Measurements from ENCODE around the gene SIK3.

SIK3 gene

DNA sequence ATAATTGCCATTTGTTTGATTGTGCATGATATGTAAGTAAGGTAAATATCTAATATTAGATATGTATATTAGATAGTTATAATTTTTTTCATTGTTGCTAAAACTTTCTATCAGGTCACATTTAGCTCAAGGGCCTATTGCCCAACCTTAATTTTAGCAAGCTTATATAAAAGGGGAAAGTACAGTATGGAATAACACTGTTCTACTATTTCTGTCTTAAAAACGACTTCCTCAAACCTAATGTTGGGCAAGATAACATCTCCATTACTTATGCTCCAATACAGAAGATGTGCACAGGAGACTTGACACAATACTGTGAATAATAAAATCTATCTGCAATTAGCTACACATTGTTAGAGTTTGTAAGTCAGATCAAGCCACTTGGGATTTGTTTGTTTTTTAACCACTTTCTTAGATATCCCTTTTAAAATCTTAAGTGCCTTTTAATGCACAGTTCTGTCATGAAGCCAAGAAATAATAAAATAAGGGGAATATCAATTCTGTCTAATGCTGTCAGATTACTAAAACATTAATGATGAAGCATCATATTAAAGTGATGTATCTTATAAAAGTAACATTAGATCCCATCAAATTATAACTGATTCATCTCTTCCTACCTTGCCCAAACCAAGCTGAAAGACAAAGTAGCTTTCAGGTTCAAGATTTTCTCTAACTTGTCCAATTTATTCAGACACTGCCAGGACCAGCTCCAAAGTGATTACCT lies 98.1 kb downstream of the SIK3 start:
- no peak for DNase-seq

DNA sequence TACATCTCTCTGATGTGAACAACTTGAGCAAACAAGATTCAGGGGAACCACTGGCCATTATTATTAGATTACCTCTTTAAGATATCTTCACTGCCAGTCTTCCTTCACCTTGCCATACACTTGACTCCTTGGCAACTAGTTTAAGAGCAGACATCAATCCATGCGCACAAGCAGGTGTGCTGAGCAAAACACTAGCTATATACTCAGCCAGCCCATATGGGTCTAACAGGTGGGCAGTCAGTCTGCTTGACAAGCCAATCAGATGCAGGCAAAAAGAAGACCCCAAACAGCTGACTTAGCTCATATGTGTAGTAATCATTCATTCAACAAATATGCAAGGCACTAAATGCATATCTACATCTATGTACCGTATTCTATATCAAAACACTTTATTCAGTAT lies 101.2 kb downstream of the SIK3 start:
- no peak for DNase-seq

DNA sequence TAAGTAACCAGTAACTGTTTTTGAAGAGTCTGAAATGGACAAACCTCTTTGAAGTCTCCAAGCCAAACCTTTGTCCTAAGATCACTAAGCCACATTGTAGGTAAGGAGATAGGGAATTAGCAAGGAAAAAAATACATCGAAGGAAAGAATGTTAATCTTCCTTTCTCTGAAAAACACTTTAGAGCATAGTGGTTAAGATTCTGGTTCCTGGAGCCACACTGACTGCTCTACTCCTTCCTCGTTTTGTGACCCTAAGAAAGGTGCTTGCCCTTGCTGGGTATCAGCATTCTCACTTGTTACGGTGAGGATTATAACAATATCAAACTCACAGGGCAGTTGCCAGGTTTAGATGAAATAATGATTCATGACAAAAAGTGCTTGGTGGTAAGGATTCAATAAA lies 104.0 kb downstream of the SIK3 start:
- no peak for DNase-seq

DNA sequence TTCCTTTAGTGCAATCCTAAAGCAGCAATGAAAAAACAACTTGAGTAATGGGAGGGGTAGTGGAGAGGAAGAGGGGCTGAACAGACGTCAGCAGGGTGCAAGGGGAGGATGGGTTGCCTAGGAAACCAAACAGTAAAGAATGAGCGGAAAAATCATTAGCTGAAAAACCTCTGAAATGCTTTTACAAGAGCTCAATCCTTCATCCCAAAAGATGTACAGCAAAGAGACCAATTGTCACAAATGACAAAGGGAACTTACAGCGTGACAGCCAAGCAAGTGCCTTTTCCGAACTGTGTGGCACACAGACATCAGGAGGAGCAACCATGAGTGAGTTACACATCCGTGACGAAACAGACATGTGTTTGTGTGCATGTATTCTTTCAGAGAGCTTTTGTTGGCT lies 104.6 kb downstream of the SIK3 start:
- DNase-seq, result no peak

DNA sequence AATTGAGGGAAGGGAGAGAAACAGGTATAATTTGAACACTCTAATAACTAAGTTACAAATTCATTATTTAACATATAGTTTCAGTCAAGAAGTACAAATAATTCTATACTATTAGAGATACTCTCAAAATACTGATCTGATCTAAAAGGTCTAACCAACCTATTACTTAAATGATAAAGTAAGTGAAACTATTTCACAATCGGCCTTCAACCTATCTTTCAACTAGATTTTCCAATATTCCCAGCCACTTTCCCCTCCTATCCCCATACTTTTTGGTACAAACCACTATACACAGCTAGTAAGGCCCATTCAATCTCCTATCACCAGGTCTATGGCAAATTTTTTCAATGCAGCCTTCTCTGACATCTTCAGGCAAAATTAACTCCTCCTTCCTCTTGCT lies 106.7 kb downstream of the SIK3 start:
- no peak for DNase-seq

DNA sequence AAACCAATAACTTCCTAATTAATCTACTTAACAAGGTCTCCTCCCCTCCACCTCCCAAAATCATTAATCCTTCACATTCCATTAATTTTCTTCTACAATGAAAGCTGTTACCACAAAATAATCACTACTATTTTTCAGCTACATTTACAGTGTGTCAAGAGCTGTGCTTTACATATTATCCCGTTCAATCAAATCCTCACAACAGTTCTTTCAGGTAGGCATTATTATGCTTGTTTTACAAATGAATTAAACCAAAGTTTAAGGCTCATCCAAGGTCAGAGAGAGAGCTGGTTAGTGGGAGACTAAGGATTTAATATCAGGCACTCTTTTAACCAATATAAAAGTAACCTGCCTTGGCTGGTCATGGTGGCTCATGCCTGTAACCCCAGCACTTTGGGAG lies 107.4 kb downstream of the SIK3 start:
- DNase-seq, result no peak

DNA sequence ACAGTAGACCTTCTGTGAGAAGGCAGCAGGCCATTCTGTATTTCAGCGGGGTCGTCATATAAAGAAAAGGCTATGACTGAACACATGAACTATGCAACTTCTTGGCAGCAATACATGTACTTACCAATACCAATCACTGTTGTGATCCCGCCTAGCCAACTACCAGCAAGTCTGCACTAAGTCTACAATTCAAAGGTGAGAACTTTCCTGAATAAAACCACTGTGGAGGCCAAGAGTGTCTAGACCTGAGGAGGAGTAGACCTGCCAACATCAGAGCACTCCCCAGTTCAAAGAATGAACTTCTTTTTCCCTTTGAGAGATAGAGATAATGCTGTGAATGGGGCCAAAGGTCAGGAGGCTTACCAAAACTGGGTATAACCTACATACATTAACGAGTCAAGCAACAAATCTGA lies 108.2 kb downstream of the SIK3 start:
- DNase-seq, result no peak

DNA sequence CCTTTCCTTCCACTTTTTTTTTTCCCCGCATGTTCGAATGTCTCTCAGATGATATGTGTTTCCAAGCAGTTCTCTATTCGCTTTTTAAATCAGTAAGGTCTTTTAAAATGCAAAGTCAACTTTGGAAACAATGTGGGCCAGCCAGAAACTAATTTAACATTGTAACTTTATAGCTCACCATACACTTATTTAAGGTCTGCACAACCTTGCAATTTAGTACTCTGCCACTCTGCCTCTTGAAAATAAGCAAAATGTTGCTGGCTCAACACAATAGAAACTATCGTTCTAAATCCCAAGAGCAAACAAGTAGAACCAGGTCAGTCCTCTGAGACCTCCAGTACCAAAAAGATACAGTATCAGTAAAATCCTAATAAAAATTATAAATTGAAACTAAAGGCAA lies 109.0 kb downstream of the SIK3 start:
- DNase-seq, result no peak

DNA sequence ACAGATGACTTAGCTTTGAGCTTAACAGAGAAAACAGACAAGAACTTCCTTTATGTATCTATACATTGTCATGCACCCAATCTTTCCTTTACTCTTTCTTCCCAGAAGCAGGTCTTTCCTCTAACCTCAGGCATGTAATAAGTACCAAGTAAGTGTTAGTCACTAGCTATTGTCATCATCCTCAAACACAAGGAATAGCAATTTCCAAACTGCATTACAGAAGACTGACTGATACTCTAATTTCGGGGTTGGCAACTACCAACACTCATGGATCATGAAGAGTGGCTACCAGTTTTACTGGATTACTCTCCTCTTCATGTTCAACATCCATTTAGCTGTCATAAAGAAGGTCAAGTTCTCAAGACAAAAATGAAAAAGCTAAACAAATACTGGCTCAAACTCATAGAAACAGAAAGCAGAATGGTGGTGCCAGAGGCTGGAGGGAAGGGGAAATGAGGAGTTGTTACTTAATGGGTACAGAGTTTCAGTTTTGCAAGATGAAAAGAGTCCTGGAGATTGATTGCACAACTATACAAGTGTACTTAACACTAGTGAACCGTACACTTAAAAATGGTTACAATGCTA lies 111.6 kb downstream of the SIK3 start:
- DNase-seq, result no peak

DNA sequence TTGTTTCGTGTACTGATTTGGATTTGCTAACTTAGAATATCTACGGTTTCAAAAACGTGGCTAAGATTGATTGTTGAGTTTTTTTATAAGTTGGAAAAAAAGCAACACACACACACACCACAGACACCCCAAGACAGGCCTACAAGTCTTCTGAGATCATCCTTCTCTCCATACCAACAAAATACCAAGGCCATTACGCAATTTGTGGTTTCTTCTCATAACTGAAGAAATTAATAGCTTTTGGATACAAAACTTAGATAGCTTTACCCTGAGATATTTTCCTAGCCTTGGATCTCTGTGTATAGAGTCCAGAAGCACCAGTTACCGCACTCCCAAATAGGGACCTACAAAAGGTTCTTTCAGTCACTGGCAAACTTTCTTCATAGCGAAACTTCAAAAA lies 113.6 kb downstream of the SIK3 start:
- no peak for DNase-seq

DNA sequence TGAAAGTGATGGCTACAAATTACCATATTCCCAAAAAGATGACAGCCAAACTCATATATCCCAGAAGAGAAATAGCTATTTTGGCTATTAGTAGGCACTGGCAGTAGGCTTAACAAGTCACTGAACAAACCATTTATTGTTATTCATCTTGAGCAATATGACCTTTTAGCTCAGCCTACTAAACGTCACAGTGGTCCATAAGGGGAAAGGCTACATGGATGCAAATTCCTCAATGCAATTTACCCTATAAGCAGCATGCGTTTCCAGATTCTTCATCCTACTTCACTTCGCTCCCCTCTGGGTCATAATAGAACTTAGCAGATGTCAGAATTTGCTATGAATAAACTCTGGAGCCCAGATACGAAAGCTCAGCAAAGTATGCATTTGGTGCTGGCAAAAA lies 114.0 kb downstream of the SIK3 start:
- no peak for DNase-seq

DNA sequence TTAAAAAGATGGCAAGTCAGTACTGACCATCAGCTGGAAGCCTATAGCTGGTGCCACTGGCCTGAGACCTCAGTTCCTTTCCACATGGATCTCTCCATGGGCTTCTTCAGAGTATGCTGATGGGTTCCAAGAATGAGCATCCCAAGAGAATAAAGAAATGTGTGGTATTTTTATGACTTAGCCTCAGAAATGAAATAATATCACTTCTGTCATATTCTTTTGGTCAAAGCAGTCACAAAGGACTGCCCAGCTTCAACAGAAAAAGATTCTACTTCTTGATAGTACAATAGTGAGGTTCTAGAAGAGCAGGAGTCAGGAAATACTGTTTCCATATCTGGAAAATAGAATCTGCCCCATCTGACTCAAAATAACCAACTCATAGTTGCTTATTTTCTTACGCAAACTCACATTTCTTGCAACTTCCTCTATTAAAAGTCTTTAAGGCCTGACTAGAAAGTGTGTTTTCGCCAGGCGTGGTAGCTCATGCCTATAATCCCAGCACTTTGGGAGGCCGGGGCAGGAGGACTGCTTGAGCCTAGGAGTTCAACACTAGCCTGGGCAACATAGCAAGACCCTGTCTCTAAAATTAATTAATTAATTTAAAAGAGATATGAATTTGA lies 116.9 kb downstream of the SIK3 start:
- no peak for DNase-seq

DNA sequence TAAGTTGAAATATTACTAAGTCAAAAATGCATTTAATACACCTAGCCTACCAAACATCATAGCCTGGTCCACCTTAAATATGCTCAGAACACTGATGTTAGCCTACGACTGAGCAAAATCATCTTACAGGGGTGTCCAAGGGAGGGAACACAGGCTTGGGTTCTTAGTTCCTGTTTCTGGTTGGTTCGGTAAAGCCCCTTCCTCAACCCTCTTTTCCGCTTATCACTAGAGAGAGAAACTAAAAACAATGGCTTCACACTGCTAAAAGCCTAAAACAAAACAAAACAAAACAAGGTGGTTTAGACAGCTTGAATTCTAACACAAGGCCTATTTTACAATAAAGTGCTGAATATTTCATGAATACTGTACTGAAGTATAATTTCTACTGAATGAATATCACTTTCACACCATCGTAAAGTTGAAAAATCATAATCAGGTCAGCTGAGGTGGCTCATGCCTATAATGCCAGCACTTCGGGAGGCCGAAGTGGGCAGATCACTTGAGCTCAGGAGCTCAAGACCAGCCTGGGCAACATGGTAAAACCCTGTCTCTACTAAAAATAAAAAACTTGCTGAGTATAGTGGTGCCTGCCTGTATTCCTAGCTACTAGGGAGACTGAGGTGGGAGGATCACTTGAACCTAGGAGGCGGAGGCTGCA lies 118.0 kb downstream of the SIK3 start:
- DNase-seq, result no peak

DNA sequence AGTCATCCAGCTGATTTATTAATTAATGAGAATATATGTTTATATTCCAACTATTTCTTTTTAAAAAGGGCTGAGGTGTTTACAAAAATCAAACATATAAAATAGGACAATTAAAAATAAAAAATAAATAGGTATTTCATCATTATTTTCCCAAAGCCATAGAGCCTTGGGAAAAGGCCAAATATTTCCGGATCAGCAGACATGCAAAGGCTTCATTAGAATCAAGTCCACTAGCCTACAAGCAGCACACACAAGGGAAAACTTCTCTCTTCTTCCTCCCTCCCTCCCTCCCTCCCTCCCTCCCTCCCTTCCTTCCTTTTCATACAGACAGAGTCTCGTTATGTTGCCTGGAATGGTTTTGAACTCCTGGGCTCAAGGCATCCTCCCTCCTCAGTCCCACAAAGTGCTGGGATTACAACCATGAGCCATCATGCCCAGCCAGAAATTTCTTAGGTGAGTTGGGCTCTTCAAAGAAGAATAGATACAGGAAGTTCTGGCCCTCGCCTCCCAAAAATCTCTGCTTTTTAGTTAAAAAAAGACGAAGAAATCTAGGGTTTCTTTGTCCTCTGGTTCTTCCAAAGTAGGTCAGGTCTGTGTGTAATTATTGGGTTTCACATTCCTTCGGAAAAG lies 121.2 kb downstream of the SIK3 start:
- DNase-seq, result no peak

DNA sequence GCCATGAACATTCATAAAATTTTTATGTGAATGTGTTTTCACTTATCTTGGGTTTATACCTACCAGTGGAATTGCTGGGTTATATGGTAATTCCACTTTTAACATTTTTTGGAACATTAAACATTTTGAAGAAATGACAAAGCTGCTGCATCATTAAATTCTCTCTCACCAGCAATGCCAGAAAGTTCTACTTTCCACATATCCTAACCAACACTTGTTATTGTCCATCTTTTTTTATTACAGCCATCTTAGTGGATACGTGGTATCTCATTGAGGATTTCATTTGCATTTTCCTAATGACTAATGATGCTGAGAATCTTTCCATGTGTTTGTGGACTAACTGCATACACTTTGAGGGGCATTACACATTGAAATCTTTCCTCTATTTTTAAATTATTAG lies 122.6 kb downstream of the SIK3 start:
- no peak for DNase-seq

DNA sequence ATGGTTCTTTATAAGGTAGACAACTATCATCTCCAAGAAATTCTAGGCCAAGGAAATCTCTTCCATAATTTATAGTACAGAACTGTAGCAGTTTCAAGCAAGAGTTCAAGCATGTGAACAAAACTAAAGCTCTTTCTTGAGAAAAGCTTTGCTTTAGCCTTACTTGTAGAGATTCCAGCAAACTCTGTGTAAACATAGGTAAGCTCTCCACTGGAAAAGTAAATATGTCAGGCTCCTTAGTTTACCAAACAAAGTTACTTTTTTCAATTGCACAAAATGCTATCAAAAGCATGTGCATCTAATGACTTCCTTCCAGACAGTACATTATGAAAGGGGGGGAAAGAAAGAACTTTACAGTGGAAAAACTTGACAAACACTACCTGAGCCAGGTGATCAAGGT lies 125.0 kb downstream of the SIK3 start:
- no peak for DNase-seq

DNA sequence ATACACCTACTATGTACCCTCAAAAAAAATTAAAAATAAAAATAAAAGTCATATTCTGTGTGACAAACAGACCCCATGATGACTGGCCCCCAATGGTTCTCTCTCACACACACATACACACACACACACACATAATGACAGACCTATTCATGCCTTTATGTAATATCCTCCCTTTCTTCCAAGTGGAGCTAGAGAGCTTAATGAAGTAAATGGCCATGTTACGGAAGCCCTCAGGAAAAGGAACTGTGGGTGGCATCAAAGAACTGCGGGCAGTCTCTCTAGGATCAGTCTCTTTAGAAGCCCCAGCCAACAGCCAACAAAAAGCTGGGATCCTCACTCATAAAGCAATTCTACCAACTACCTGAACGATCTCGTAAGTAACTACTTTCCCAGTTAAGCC lies 125.5 kb downstream of the SIK3 start:
- no peak for DNase-seq

DNA sequence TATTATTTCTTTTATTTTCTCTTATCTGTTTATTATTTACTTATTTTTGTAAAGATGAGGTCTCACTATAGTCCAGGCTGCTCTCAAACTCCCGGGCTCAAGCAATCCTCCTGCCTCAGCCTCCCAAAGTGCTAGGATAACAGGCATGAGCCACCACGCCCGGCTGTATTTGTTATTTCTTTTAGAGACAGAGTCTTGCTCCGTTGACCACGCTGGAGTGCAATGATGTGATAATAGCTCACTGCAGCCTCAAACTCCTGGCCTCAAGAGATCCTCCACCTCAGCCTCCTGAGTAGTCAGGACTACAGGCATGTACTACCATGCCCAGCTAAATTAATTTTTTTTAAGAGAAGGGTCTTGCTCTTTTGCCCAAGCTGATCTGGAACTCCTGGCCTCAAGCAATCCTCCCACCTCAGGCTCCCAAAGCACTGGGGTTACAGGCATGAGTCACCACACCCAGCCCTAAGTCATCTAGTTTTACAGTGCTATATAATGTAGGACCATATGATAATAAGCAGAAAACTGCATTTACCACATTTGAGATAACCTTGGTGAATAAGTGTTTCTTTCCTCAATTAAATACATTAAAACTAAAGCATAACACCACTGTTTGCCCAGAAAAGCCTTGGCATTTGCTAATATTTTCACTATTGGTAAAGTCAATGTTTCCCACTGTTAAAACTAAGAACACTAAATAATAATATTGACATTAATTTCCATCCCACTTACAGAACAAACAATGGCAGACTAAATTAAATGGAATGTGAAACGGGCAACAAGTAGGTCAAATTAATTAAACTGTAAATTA lies 127.5 kb downstream of the SIK3 start:
- DNase-seq, result no peak

DNA sequence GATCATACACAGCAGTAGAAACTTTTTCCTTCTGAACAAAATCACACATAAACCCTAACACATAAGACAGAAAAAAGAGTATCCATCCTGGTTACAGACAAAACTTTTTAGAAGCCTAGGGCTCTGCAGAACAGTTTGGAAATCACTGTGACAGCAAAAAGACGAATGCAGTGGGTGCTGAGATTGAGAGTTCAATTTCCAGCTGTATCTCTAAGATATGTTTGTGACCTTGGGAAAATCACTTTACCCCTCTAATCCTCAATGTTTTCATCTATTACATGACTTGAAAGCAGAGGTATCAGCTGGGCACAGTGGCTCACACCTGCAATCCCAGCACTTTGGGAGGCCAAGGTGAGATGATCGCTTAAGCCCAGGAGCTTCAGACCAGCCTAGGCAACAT lies 128.5 kb downstream of the SIK3 start:
- no peak for DNase-seq

DNA sequence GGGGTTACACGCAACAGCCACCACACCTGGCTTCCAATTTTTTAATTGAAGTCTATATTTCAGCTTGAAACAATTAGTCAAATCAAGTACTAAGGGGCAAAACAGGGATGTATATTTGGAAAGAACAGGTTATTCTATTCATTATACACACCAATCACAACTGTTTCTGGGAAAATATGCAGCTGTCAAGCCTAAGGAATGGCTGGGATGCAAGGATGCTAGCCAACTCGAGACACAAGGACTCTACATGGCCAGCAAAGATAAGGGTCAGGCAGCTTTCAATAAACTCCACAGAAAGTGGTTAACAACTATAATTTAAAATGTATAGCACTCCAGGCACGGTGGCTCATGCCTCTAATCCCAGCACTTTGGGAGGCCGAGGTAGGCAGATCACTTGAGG lies 134.0 kb downstream of the SIK3 start:
- DNase-seq, result no peak

DNA sequence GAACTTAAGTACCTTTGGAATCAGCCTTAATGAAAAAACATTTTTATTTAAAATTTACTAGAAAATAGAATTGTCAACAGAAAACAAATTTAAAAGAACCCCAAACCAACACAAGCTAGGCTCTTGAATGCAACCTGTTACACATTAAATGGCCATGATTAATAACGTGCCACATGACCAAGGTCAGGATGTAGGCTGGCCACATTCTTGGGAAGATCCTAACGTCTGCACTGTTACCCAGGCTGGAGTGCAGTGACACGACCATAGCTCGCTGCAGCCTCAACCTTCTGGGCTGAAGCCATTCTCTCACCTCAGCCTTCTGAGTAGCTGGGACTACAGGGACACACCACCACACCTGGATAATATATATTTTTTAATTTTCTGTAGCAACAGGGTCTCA lies 134.4 kb downstream of the SIK3 start:
- DNase-seq, result no peak

DNA sequence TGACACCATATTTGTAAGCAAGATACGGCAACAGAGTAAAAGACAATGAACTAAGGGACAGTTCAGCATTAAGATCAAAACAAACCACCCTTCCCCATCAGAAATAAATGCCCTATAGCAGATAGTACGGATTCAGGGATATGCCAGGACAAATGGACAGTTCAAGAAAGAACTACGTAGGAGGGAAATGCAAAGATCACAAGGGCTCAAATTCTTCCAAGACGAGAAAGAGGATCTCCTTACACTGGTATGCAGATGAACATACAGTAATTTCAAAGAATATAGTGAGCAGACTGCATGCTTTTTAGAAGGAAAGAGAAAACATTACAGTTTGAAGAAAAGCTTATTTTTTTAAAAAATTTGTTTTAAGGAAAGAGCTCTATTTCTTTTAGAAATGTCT lies 136.1 kb downstream of the SIK3 start:
- no peak for DNase-seq

DNA sequence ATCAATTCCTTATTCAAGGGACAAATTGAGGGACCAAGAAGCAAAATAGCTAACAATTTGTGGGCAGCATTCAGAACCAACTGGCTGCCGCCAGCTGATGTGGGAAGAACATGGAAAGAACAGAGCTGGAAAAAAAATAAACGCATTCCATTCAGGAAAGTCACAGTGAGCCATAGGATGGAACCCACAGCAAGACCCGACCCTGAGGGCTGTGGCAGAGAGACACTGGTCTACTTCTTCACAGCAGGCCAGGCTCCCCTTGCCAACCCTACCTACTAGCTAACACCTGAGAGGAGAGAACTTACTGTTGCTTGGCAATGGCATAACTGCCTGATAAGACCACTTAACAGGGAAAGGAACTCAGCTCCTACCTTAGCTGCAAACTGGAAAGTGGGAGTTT lies 137.3 kb downstream of the SIK3 start:
- DNase-seq, result no peak

Measured in NCI-H1694 treated with DMSO at 0.1 percent for 48 hours (cell line).